Brain microvascular endothelial cell (primary cell): Measurements from ENCODE around the gene UBL5.

Experiments used
- DNase-seq: peaks from one replicate; pipeline ENCODE4 v3.0.0-alpha.2; 2020
- H3K27ac ChIP-seq: fragments of 250-450 bp; sonication (Bioruptor Pico); 2 replicates; pipeline ENCODE4 v1.5.1; 2020; ENCODE audit warnings: mild to moderate bottlenecking, moderate library complexity
- H3K27me3 ChIP-seq: fragments of 250-450 bp; sonication (Bioruptor Pico); replicated peaks from 2 replicates; pipeline ENCODE4 v1.5.1; 2020; ENCODE audit warnings: mild to moderate bottlenecking
- H3K36me3 ChIP-seq: fragments of 250-450 bp; sonication (Bioruptor Pico); replicated peaks from 2 replicates; pipeline ENCODE4 v1.5.1; 2020; ENCODE audit warnings: mild to moderate bottlenecking
- H3K4me3 ChIP-seq: 2 replicates; pipeline ENCODE4 v1.5.1; 2011; ENCODE audit warnings: low read depth, mild to moderate bottlenecking, control low read depth, low read length, moderate library complexity
- in situ Hi-C: cut with HindIII; loops from 2 replicates; pipeline ENCODE4 v1.10.0; 2017; ENCODE audit warnings: low sequenced_read_pairs, low pct_ligation_motif_present
- TF ChIP-seq, protein P1 (sequence below): IDR thresholded peaks from 2 replicates; pipeline ENCODE4 v1.5.1; 2011; ENCODE audit warnings: low read depth, mild to moderate bottlenecking, moderate library complexity, low read length, control low read depth, inconsistent platforms; ENCODE audit errors: missing control alignments

The UBL5 gene

DNA sequence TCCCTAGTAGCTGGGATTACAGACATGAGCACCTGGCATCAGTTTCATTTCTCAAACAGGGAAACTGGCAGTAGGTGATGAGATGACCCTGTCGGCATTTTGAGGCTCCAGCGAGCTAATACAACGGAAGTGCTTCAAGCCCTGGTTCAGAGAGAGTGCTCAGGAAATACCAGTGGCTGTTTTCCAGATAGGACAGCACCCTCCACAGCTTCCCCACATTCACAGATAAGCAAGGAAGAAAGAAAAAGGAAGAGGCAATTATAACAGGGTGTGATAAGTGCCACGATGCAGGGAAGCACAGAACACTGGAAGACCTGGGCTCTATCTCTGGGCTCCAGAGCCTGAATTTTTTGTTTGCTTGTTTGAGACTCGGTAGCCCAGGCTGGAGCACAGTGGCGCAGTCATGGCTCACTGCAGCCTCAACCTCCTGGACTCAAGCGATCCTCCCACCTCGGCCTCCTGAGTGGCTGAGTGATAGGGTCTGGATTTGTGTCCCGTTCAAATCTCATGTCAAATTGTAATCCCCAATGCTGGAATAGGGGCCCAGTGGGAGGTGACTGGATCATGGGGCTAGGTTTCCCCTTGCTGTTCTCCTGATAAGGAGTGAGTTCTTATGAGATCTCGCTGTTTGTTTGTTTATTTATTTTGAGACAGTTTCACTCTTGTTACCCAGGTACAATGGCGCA lies 50.9 kb downstream of the UBL5 start:
- peak; percentile 49 for DNase-seq
- H3K36me3 ChIP-seq: no peaks in the 10 kb centered on the region
- TF ChIP-seq, protein P1, sequence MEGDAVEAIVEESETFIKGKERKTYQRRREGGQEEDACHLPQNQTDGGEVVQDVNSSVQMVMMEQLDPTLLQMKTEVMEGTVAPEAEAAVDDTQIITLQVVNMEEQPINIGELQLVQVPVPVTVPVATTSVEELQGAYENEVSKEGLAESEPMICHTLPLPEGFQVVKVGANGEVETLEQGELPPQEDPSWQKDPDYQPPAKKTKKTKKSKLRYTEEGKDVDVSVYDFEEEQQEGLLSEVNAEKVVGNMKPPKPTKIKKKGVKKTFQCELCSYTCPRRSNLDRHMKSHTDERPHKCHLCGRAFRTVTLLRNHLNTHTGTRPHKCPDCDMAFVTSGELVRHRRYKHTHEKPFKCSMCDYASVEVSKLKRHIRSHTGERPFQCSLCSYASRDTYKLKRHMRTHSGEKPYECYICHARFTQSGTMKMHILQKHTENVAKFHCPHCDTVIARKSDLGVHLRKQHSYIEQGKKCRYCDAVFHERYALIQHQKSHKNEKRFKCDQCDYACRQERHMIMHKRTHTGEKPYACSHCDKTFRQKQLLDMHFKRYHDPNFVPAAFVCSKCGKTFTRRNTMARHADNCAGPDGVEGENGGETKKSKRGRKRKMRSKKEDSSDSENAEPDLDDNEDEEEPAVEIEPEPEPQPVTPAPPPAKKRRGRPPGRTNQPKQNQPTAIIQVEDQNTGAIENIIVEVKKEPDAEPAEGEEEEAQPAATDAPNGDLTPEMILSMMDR: no peak
- in situ Hi-C loops: no loop called here
- no peak overlapping the region for H3K27ac ChIP-seq
- H3K4me3 ChIP-seq: no peak overlapping the region
- no peaks in the 10 kb centered on the region for H3K27me3 ChIP-seq
